HL-60 (cell line): ENCODE measurements around the gene TINAGL1.

Experiments used
- DNase-seq, 2 experiments: peaks; one replicate each; pipeline ENCODE4 v3.0.0-alpha.2; 2010 to 2020; ENCODE audit warnings: low read depth in 1 of 2, low spot score in 1 of 2
- H3K27ac ChIP-seq: fragments of 250-450 bp; sonication (Bioruptor Pico); replicated peaks from 2 replicates; pipeline ENCODE4 v1.5.1; 2020; ENCODE audit warnings: mild to moderate bottlenecking, moderate library complexity
- H3K27me3 ChIP-seq: fragments of 250-450 bp; sonication (Bioruptor Pico); 2 replicates; pipeline ENCODE4 v1.5.1; 2021; ENCODE audit warnings: mild to moderate bottlenecking, moderate library complexity; ENCODE audit not compliant: insufficient read depth, poor library complexity, severe bottlenecking
- H3K4me3 ChIP-seq: replicated peaks from 2 replicates; pipeline ENCODE4 v1.5.1; 2011; ENCODE audit warnings: mild to moderate bottlenecking, control low read depth, low read length; ENCODE audit not compliant: insufficient read depth
- CTCF ChIP-seq: IDR thresholded peaks from one replicate; pipeline ENCODE4 v1.5.1; 2011; ENCODE audit warnings: low read length, control low read depth, inconsistent platforms; ENCODE audit not compliant: insufficient read depth
- GABPA ChIP-seq: IDR thresholded peaks from 2 replicates; pipeline ENCODE4 v1.6.1; 2012; ENCODE audit warnings: low read depth
- POLR2AphosphoS5 ChIP-seq: IDR thresholded peaks from 2 replicates; pipeline ENCODE4 v1.6.1; 2012; ENCODE audit warnings: low read depth
- REST ChIP-seq: IDR thresholded peaks from 2 replicates; pipeline ENCODE4 v1.6.1; 2012; ENCODE audit warnings: low read depth; ENCODE audit not compliant: insufficient replicate concordance
- SPI1 ChIP-seq: IDR thresholded peaks from 2 replicates; pipeline ENCODE4 v1.6.1; 2012; ENCODE audit warnings: low read depth, mild to moderate bottlenecking, borderline replicate concordance

Gene TINAGL1

GRCh38 chr1:31623365-31623764, 47.0 kb downstream of the TINAGL1 start:
- TF ChIP-seq REST, result peak; percentile 24
- TF ChIP-seq CTCF, result no peak
- Histone ChIP-seq H3K27ac (no peak overlapping the region), H3K4me3 (no peak overlapping the region), H3K27me3 (no peaks in the 10 kb centered on the region)
- no peak for DNase-seq

GRCh38 chr1:31624309-31624708, 48.0 kb downstream of the TINAGL1 start:
- Histone ChIP-seq H3K27me3 (no peaks in the 10 kb centered on the region), H3K4me3 (no peak overlapping the region), H3K27ac (no peak overlapping the region)
- no peak for TF ChIP-seq SPI1
- TF ChIP-seq REST, result no peak
- TF ChIP-seq CTCF, result no peak
- peak; percentile 14 to 47 for DNase-seq

GRCh38 chr1:31624731-31625514, 48.6 kb downstream of the TINAGL1 start:
- TF ChIP-seq GABPA, result no peak
- no peak for TF ChIP-seq REST
- TF ChIP-seq POLR2AphosphoS5, result no peak
- TF ChIP-seq CTCF, result no peak
- no peak for TF ChIP-seq SPI1
- no peak overlapping the region for H3K27ac ChIP-seq
- no peak overlapping the region for H3K4me3 ChIP-seq
- no peak for DNase-seq
- no peaks in the 10 kb centered on the region for H3K27me3 ChIP-seq
